BE2C (cell line): ENCODE data around the gene P2RX1.

Experiments
- DNase-seq: peaks from one replicate; pipeline ENCODE4 v3.0.0-alpha.2; 2020
- H3K27me3 ChIP-seq: fragments of 250-450 bp; sonication (Bioruptor Pico); 2 replicates; pipeline ENCODE4 v1.5.1; 2020; ENCODE audit warnings: mild to moderate bottlenecking
- H3K36me3 ChIP-seq: fragments of 250-450 bp; sonication (Bioruptor Pico); 2 replicates; pipeline ENCODE4 v1.5.1; 2020; ENCODE audit warnings: mild to moderate bottlenecking
- H3K4me1 ChIP-seq: fragments of 250-450 bp; sonication (Bioruptor Pico); 2 replicates; pipeline ENCODE4 v1.5.1; 2020
- H3K4me3 ChIP-seq: 2 replicates; pipeline ENCODE4 v1.5.1; 2011; ENCODE audit warnings: low read depth, low read length
- H3K9me3 ChIP-seq: fragments of 250-450 bp; sonication (Bioruptor Pico); 2 replicates; pipeline ENCODE4 v1.5.1; 2020
- TF ChIP-seq, protein P1 (sequence below): IDR thresholded peaks from 2 replicates; pipeline ENCODE4 v1.5.1; 2012; ENCODE audit warnings: mild to moderate bottlenecking, low read depth, low read length

Gene P2RX1

DNA sequence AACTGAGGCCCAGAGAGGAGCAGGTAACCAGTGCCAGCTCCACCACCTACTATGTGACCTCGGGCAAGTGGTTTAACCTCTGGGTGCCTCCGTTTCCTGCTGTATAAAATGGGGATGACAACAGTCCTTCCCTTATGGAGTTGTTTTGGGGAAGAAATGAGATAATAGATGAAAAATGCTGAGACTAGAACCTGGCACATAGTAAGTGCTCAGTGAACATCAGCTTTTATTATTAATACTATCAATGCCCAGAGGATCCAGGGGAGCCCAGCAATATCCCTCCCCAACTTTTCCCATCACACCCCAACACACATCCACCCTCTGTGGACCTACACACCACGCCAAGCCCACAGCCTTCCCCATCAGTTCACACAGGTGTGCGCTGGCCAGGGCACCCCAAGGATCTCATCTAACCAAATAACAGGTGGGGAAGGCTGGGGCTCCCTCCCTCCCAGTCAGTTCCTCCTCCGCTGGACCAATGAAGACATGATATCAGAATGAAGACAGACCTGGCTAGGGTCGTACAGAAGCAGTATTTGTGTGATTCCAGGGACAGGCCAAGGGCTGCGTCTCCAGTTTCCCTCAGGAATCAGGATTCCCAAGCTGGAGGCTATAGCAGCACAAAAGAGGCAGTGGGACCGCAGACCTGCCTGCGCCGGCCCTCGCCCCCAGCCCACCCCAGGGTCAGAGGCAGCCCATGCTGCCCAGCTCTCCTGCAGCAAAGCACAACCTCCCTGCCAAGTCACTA is 46.1 kb upstream of the P2RX1 start:
- no peaks in the 10 kb centered on the region for H3K36me3 ChIP-seq
- no peaks in the 10 kb centered on the region for H3K4me1 ChIP-seq
- no peak for DNase-seq
- H3K27me3 ChIP-seq, result peaks cover 28% of the 10 kb centered on the region
- no peaks in the 10 kb centered on the region for H3K9me3 ChIP-seq
- no peak overlapping the region for H3K4me3 ChIP-seq
- TF ChIP-seq, protein P1, sequence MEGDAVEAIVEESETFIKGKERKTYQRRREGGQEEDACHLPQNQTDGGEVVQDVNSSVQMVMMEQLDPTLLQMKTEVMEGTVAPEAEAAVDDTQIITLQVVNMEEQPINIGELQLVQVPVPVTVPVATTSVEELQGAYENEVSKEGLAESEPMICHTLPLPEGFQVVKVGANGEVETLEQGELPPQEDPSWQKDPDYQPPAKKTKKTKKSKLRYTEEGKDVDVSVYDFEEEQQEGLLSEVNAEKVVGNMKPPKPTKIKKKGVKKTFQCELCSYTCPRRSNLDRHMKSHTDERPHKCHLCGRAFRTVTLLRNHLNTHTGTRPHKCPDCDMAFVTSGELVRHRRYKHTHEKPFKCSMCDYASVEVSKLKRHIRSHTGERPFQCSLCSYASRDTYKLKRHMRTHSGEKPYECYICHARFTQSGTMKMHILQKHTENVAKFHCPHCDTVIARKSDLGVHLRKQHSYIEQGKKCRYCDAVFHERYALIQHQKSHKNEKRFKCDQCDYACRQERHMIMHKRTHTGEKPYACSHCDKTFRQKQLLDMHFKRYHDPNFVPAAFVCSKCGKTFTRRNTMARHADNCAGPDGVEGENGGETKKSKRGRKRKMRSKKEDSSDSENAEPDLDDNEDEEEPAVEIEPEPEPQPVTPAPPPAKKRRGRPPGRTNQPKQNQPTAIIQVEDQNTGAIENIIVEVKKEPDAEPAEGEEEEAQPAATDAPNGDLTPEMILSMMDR, result no peak

DNA sequence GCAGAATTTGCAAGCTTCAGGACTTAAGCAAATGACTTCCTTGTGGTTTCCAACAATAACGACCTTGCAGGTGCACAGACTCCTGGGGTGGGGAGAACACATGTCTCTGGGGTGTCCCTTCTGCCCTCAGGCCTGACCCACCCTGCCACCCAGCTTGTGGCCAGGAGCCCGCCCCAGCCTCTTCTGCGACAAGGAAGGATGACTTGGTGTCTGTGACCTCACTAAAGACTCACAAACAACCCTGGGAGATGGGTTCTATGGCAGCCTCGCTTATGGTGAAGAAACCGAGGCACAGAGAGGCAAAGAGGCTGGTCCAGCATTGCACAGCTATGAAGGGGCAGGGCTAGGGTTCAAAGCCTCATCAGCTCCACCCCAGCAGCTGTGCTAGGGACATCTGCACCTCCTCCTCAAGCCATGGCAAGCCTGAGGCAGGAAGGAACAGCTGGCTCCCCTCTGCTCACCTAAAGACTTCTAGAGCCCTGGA is 45.3 kb upstream of the P2RX1 start:
- Histone ChIP-seq H3K27me3 (peaks cover 28% of the 10 kb centered on the region), H3K4me1 (no peaks in the 10 kb centered on the region), H3K4me3 (no peak overlapping the region), H3K36me3 (no peaks in the 10 kb centered on the region), H3K9me3 (no peaks in the 10 kb centered on the region)
- DNase-seq, result no peak
- TF ChIP-seq, protein P1, result no peak

DNA sequence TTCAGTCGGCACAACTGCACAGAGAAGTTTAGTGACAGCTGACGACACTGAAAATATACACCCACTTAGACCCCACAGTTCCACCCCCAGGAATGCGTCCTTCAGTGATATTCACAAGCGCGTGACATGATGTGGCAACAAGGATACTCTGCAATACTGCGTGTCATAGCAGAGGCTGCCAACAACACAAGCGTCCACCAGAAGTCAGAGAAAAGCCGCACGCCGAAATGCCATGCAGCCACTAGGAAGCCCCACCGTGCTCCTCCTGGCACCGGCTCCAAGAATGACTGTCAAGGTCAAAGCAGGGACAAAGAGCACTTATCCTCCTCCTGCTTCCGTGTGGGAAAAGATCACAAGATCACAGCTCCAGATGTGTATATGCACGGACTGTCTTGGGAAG is 44.5 kb upstream of the P2RX1 start:
- TF ChIP-seq, protein P1, result no peak
- H3K36me3 ChIP-seq, result no peaks in the 10 kb centered on the region
- DNase-seq, result no peak
- no peaks in the 10 kb centered on the region for H3K9me3 ChIP-seq
- H3K4me3 ChIP-seq, result no peak overlapping the region
- H3K27me3 ChIP-seq, result peaks cover 28% of the 10 kb centered on the region
- no peaks in the 10 kb centered on the region for H3K4me1 ChIP-seq

DNA sequence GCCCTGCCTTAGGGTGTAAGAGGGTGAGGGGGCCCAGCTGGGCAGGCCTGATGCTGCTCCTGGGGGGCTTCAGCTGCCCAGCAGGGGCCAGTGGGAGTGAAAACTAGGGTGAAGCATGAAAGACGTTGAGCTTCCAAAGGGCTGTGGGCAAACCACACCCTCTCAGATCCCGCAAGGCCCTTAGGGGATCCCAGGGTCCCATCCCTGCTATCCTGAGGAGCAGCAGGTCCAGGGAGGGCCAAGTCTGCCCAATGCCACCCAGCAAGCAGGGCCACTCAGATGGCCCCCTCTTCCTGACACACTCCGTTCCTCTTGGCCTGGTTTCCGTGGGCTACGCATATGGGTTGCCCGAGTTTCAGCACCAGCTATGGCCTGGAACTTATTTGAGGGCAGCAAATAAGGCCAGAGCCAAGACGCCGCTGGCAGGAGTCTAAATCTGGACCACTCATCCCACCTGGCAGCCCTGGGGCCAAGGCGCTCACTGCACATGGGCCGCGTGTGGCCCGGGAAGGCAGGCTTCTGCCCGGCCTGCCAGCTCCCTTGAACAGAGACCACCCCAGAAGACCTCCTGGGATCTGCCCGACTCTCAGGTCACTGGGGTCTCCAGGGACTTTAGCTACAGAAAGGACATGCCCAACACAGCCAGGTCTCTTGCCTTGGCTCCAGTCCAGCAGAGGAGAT is 43.8 kb upstream of the P2RX1 start:
- H3K36me3 ChIP-seq, result no peaks in the 10 kb centered on the region
- DNase-seq, result no peak
- H3K9me3 ChIP-seq, result no peaks in the 10 kb centered on the region
- TF ChIP-seq, protein P1, result no peak
- no peak overlapping the region for H3K4me3 ChIP-seq
- no peaks in the 10 kb centered on the region for H3K4me1 ChIP-seq
- peaks cover 28% of the 10 kb centered on the region for H3K27me3 ChIP-seq

DNA sequence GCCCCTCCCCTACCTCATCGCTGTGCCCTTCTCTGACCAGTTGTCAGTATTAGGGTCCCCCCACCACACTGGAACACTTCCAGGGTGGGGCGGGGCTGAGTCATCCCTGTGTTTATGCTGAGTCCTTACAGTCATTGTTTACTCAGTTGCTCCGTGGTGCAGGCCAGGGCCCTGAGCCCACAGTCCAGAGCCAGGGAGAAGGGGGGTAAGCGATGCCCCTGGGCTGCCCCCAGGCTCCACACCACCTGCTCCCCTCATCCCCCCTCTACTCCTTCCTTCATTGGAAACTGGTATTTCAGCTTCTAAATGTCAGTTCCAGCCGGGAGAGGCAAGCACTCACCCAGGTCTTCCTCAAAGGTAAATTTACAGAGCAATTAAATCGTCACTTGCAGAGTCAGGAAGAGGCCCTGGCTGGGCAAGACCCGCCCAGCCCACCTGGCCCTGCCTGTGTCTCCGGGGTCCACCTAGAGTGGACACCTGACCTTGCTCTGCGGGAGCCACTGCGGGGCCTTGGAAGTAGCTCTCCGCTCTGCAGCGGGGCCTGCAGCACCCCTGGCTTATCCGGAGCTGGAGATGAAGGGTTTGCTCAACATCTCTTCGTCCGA is 43.1 kb upstream of the P2RX1 start:
- Histone ChIP-seq H3K27me3 (peaks cover 24% of the 10 kb centered on the region), H3K9me3 (no peaks in the 10 kb centered on the region), H3K4me3 (no peak overlapping the region), H3K36me3 (no peaks in the 10 kb centered on the region), H3K4me1 (no peaks in the 10 kb centered on the region)
- TF ChIP-seq, protein P1, result no peak
- no peak for DNase-seq
